ENCODE results near the gene PCYT2.
"Not testable (repeated sequence)": the region's sequence is repeated elsewhere in the genome, so short reads cannot be mapped to it uniquely, and the experiment has no call there.

PCYT2 gene

DNA sequence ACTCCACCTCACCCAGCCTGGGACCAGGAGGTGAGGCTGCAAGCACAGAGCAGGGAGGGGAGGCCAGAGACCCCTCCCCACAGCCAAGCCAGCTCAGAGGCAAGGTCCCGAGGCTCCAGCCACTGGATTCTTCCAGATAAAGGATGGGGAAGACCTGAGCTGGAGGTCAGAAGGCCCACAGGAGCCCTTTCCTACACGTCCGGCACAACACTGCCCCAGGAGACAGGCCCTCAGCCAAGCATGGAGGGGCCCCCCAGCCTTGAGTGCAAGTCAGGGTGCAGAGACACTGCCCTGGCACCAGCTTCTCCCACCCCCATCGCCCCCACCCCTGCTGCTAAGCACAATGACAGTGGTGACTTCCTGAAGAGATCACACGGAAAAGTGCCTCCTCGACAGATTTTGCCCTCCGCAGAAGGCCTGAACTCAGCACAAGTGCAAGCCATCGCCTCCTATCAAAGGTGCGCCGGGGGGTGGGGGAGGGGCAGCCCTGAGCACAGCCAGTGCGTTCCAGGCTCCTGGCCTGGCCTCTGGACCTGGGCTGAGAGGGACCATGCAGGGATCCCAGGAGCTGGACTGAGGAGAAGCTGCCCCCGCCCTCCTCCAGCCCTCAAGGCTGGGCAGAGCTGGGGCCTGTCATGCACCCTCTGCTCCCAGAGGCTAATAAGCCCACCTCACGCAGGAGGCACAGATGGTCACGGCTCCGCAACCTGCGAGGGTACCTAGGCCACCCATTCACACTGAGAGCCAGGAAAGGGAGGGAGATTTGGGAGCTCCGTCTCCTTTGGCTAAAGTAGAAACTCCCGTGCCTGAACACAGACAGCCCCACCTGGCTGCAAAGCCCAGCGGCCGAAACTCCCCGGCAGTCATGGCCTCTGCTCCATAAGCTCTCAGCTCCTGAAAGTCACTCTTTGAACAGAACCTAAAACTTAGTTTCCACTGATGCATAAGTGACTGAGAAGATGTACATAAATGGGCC is 13.6 kb upstream of the PCYT2 start:
- H3K36me3 ChIP-seq (ENCODE audit: insufficient read depth, low read length) = no peaks in the 10 kb centered on the region; the same call in 1 of the 2 replicates
- no peak overlapping the region for H2AFZ ChIP-seq (ENCODE audit: low read length, unreplicated experiment)
- no peaks in the 10 kb centered on the region for H3K27me3 ChIP-seq (ENCODE audit: insufficient read depth, low read length)
- peak overlapping the region; percentile 73 for H3K4me3 ChIP-seq (ENCODE audit: low read depth, low read length)
- H3K4me1 ChIP-seq (ENCODE audit: control insufficient read depth, insufficient read depth, low read length, unreplicated experiment) = peaks cover 31% of the 10 kb centered on the region
- peaks cover 59% of the 10 kb centered on the region for H3K79me2 ChIP-seq (ENCODE audit: control insufficient read depth, insufficient read depth, low read length, unreplicated experiment)
- peak overlapping the region; percentile 88 for H3K27ac ChIP-seq (ENCODE audit: low read depth, low read length)

DNA sequence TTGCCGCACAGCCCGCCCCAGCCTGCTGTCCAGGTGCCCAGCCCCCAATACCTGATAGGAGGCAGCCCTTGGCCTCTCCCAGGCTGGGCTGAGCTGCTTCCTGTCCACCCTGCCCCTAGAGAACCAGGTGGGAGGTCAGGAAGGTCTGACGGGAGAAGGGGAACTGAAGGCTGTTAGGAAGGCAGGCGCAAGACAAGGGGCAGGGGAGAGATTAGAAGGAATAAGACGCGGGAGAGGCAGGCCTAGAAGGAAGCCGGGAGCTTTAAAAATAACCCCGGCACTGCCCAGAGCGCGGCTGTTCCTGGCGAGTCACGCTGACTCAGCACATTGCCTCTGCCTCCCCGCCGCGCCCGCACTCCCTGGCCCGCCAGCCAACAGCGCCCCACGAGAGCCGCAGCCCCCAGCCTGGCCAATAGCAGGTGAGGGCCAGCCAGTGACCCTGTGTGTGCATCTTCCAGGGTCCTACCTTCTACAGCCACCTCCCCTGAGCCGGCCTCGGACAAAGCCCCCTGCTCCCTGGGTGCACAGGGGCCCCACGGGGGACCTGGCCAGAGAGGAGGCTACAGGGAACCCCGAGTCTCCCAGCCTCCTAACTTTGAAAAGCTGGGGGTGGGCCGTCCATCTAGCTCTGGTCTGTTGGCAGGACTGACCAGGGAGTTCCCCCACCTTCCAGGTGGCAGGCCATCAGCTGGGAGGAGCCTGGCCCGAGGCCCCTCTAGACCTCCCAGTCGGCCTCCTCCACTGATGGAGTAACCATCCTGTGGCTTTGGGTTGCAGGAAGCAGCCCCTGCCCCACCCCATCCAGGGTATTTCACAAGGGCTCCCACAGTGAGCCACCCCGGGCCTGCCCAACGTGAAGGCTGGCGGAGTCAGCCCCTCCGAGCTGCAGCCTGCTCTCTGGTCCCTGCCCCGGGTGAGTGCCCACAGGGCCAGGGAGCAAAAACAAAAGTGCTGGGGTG is 12.4 kb upstream of the PCYT2 start:
- Histone ChIP-seq H2AFZ (ENCODE audit: low read length, unreplicated experiment) (no peak overlapping the region), H3K27me3 (ENCODE audit: insufficient read depth, low read length) (no peaks in the 10 kb centered on the region), H3K79me2 (ENCODE audit: control insufficient read depth, insufficient read depth, low read length, unreplicated experiment) (peaks cover 61% of the 10 kb centered on the region), H3K4me3 (ENCODE audit: low read depth, low read length) (peak overlapping the region; percentile 73), H3K36me3 (ENCODE audit: insufficient read depth, low read length) (no peaks in the 10 kb centered on the region; the same call in 1 of the 2 replicates), H3K4me1 (ENCODE audit: control insufficient read depth, insufficient read depth, low read length, unreplicated experiment) (peaks cover 31% of the 10 kb centered on the region), H3K27ac (ENCODE audit: low read depth, low read length) (peak overlapping the region; percentile 88)

DNA sequence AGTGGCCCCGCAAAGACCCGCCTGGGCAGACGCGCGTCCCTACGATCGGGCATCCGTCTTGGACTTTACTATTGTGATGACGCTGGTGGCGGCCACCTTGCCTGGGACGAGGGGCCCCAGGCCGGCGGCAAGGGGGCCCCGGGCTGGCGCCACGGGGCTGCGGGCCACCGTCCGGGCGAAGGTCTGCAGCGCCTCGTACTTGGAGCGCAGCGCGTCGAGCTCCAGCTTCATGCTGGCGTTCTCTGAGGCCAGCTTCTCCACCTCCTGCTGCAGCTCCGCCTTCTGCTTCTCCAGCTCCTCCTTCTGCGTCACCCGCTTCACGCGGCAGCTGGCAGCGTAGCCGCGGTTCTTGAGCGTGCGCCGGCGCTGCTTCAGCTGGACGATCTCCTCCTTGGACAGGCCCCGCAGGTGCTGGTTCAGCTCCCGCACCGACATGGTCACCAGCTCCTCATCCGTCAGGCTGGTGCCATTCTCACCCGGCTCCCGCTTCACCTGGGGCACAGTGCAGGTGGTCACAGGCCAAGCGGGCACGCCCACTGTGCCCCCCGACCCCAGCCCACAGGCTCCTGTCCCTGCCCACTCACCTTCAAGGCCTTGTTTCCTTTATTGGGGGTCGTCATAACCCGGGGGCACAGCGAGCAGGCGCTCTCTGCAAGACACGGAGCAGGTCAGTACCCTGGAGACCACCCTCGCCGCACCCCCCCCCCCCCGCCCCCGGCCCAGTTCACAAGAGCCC is 11.5 kb upstream of the PCYT2 start:
- H2AFZ ChIP-seq (ENCODE audit: low read length, unreplicated experiment) = no peak overlapping the region
- peak overlapping the region; percentile 73 for H3K4me3 ChIP-seq (ENCODE audit: low read depth, low read length)
- H3K27ac ChIP-seq (ENCODE audit: low read depth, low read length) = peak overlapping the region; percentile 88
- H3K4me1 ChIP-seq (ENCODE audit: control insufficient read depth, insufficient read depth, low read length, unreplicated experiment) = peaks cover 31% of the 10 kb centered on the region
- no peaks in the 10 kb centered on the region; the same call in 1 of the 2 replicates for H3K36me3 ChIP-seq (ENCODE audit: insufficient read depth, low read length)
- peaks cover 61% of the 10 kb centered on the region for H3K79me2 ChIP-seq (ENCODE audit: control insufficient read depth, insufficient read depth, low read length, unreplicated experiment)
- no peaks in the 10 kb centered on the region for H3K27me3 ChIP-seq (ENCODE audit: insufficient read depth, low read length)

DNA sequence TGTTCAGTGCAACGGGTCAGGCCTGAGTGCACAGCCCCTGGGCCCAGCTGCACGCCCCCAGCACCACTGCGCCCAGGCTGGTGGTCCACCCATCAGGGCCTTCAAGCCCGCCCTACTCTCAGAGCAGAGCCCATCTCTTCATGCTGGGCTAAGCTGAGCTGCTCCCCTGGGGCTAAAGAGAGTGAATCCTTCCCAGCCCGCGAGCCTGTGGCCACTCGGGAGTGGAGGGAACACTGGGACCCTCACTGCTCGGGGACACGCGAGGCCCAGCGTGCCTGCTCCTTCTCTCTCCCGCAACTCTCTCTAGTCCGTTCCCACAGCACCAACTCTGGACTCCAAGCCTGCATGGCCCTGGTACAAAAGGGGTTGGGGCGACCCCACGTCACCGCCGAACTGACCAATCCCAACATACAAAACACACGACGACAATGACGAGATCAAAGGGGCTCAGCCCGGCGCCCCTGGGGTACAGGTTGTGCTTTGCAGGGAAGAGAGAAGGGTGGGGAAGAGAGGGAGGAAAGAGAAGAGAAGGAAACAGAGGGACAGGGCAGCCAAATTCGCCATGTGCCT is 10.9 kb upstream of the PCYT2 start:
- H3K4me3 ChIP-seq (ENCODE audit: low read depth, low read length) = no peak overlapping the region
- no peak overlapping the region for H2AFZ ChIP-seq (ENCODE audit: low read length, unreplicated experiment)
- H3K4me1 ChIP-seq (ENCODE audit: control insufficient read depth, insufficient read depth, low read length, unreplicated experiment) = peaks cover 31% of the 10 kb centered on the region
- no peaks in the 10 kb centered on the region; the same call in 1 of the 2 replicates for H3K36me3 ChIP-seq (ENCODE audit: insufficient read depth, low read length)
- no peak overlapping the region for H3K27ac ChIP-seq (ENCODE audit: low read depth, low read length)
- peaks cover 63% of the 10 kb centered on the region for H3K79me2 ChIP-seq (ENCODE audit: control insufficient read depth, insufficient read depth, low read length, unreplicated experiment)
- no peaks in the 10 kb centered on the region for H3K27me3 ChIP-seq (ENCODE audit: insufficient read depth, low read length)

DNA sequence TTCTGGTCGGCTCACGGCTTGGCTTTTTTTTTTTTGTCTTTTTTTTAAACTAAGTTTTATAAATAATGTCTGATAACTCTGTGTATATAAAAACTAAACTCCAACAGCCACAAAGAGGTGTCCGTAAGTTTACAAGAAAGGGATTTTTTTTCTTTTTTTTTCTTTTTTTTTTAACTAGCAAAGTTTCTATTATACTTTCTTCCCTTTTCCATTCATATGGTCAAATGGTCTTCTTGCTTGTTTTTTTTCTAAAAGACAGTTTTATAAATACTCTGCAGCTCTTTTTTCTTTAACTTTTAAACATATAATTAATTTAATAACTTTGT is 10.3 kb upstream of the PCYT2 start:
- Histone ChIP-seq H3K36me3 (ENCODE audit: insufficient read depth, low read length) (no peaks in the 10 kb centered on the region; the same call in 1 of the 2 replicates), H3K27ac (ENCODE audit: low read depth, low read length) (no peak overlapping the region), H3K4me1 (ENCODE audit: control insufficient read depth, insufficient read depth, low read length, unreplicated experiment) (peaks cover 37% of the 10 kb centered on the region), H3K4me3 (ENCODE audit: low read depth, low read length) (no peak overlapping the region), H3K27me3 (ENCODE audit: insufficient read depth, low read length) (no peaks in the 10 kb centered on the region), H2AFZ (ENCODE audit: low read length, unreplicated experiment) (no peak overlapping the region), H3K79me2 (ENCODE audit: control insufficient read depth, insufficient read depth, low read length, unreplicated experiment) (peaks cover 61% of the 10 kb centered on the region)

DNA sequence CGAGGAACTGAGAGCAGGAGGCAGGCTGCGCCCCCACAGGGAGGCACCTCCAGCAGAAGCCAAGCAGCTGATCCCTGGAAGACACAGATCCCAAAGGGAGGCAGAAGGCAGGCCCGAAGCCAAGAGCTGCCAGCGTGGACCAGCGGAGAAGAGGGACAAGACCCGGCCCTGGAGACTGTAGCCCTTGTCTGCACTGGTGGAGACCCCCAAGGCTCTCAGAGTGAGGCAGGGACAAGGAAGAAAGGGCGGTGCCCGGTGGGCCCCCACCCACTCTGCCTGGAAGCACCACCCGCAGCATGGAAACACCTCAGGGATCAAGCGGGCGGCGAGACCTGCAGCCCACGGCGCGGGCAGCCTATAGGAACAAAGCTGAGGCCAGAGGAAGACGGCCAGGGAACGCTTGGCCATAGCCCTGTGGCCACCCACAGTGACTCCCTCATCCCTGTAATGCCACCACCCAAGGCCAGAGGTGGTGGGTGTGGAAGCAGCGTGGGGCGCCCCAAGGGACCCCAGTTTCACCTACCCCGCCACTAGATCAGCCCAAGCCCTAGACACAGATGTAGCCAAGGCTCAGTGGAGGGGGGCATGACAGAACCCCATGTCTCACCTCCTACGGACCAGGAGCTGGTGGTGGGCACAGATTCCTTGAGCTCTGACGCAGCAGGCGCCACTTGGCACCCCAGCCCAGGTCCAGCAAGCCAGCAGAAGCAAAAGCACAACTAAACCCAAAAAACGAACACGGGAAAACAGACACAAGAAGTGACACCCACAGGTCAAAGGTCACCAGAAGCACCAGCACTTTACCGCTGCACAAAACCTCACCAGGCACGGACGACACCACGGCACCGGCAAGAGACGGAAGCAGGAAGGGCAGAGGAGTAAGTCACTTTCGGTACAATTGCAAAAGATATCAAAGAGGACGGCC is 9.7 kb upstream of the PCYT2 start:
- Histone ChIP-seq H3K4me1 (ENCODE audit: control insufficient read depth, insufficient read depth, low read length, unreplicated experiment) (peaks cover 33% of the 10 kb centered on the region), H3K36me3 (ENCODE audit: insufficient read depth, low read length) (no peaks in the 10 kb centered on the region; the same call in 1 of the 2 replicates), H3K27me3 (ENCODE audit: insufficient read depth, low read length) (no peaks in the 10 kb centered on the region), H3K79me2 (ENCODE audit: control insufficient read depth, insufficient read depth, low read length, unreplicated experiment) (peaks cover 60% of the 10 kb centered on the region), H3K27ac (ENCODE audit: low read depth, low read length) (no peak overlapping the region), H2AFZ (ENCODE audit: low read length, unreplicated experiment) (no peak overlapping the region), H3K4me3 (ENCODE audit: low read depth, low read length) (no peak overlapping the region)

DNA sequence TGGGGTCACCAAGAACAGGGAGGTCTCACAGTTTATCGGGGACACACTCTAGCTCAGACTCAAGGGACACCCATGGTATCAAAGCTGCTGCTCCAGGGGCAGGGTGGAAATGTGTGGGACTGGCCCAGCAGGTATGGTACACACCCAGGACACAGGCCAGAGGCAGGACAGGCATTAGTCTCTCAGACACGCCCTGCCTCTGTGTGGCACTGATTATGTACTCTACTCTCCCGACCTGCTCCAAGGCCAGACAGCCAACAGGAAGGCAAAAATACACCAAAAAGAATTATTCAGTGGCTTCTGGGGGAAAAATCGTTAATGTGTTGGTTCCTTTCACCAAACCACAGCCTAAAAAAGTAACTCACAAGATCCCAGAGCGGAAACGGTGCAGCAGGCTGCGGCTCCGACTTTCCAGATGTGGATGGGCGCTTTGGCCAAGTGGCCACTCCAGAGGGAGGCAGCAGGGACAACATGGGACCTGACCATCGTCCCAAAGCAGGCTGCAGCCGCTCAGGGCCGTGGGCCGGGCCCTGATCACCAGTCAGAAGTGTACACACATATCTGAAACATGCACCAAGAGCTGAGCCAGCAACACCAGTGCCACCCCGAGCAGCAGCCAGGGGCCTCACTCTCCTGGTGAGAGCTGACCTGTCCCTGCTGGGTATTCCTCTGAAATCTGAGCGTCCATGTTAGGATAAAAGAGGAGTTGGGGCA is 7.8 kb upstream of the PCYT2 start:
- H3K36me3 ChIP-seq (ENCODE audit: insufficient read depth, low read length) = peaks cover 5% of the 10 kb centered on the region; the same call in 1 of the 2 replicates
- H3K27me3 ChIP-seq (ENCODE audit: insufficient read depth, low read length) = no peaks in the 10 kb centered on the region
- no peak overlapping the region for H3K4me3 ChIP-seq (ENCODE audit: low read depth, low read length)
- H3K79me2 ChIP-seq (ENCODE audit: control insufficient read depth, insufficient read depth, low read length, unreplicated experiment) = peaks cover 44% of the 10 kb centered on the region
- no peak overlapping the region for H3K27ac ChIP-seq (ENCODE audit: low read depth, low read length)
- H3K4me1 ChIP-seq (ENCODE audit: control insufficient read depth, insufficient read depth, low read length, unreplicated experiment) = peaks cover 18% of the 10 kb centered on the region
- no peak overlapping the region for H2AFZ ChIP-seq (ENCODE audit: low read length, unreplicated experiment)

DNA sequence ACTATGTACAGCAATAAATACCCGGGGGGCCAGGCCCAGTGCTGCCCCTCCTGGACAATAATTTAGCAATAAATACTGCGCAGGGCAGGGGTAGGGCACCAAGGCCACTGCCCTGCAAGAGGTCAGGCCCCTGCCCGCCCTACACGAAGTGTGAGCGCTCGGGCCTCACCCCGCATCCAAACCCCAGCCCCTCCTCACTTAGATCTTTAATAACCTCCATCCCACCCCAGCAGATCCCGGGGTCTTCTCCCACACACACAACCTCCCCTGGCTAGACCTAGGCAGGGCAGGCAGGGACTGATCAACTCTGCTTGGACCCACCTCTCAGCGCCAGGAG is 7.1 kb upstream of the PCYT2 start:
- H3K36me3 ChIP-seq (ENCODE audit: insufficient read depth, low read length); H3K27me3 ChIP-seq (ENCODE audit: insufficient read depth, low read length); H3K27ac ChIP-seq (ENCODE audit: low read depth, low read length); H2AFZ ChIP-seq (ENCODE audit: low read length, unreplicated experiment): not testable (repeated sequence)
- Histone ChIP-seq H3K4me1 (ENCODE audit: control insufficient read depth, insufficient read depth, low read length, unreplicated experiment) (peaks cover 12% of the 10 kb centered on the region), H3K79me2 (ENCODE audit: control insufficient read depth, insufficient read depth, low read length, unreplicated experiment) (peaks cover 39% of the 10 kb centered on the region), H3K4me3 (ENCODE audit: low read depth, low read length) (peak overlapping the region; percentile 86)

Measured in ACC112 (cell line).